Endothelial cell (in vitro differentiated cells): Measurements from ENCODE around the gene DHCR7. TPM values are rescaled to one million over a fixed set of nuclear protein-coding genes. Genes with fewer than 3 reads are reported as not detected.

Experiments
- DNase-seq: peaks from one replicate; pipeline ENCODE4 v3.0.0; 2021; ENCODE audit warnings: low spot score
- H3K27ac Mint-ChIP-seq: one replicate; pipeline ENCODE4 v1.8.0; 2021; ENCODE audit warnings: mixed read lengths, inconsistent platforms; ENCODE audit not compliant: unreplicated experiment
- H3K27me3 Mint-ChIP-seq: one replicate; pipeline ENCODE4 v1.8.0; 2021; ENCODE audit warnings: mild to moderate bottlenecking, moderate library complexity, mixed read lengths, inconsistent platforms; ENCODE audit not compliant: unreplicated experiment
- H3K36me3 Mint-ChIP-seq: one replicate; pipeline ENCODE4 v1.8.0; 2021; ENCODE audit warnings: mild to moderate bottlenecking, low read depth, mixed read lengths, inconsistent platforms; ENCODE audit not compliant: unreplicated experiment
- H3K4me1 Mint-ChIP-seq: one replicate; pipeline ENCODE4 v1.8.0; 2021; ENCODE audit warnings: mild to moderate bottlenecking, mixed read lengths, inconsistent platforms; ENCODE audit not compliant: unreplicated experiment
- H3K4me3 Mint-ChIP-seq: one replicate; pipeline ENCODE4 v1.8.0; 2021; ENCODE audit warnings: mild to moderate bottlenecking, mixed read lengths, inconsistent platforms; ENCODE audit not compliant: unreplicated experiment
- H3K9me3 Mint-ChIP-seq: one replicate; pipeline ENCODE4 v1.8.0; 2021; ENCODE audit warnings: mixed read lengths, inconsistent platforms; ENCODE audit not compliant: unreplicated experiment
- CTCF ChIP-seq: fragments of 200-600 bp; sonication (generic); IDR thresholded peaks from one replicate; pipeline ENCODE4 v1.5.0; 2021; ENCODE audit warnings: antibody characterized with exemption; ENCODE audit not compliant: unreplicated experiment
- total RNA-seq: library from RNA; stranded (reverse); fragmentation: NEBNext Ultra II Directional; extraction: Animal tissue kit (Norgen Biotek cat#: 25700); gene quantifications from one replicate; pipeline ENCODE4 v1.2.1, GENCODE V29; 2021; ENCODE audit not compliant: unreplicated experiment

DHCR7 gene
- total RNA-seq, 1 donor from 2014 or later = 130 TPM

- Mint-ChIP-seq H3K9me3 (no peaks in the 10 kb centered on the region), H3K4me1 (peaks cover 7% of the 10 kb centered on the region), H3K36me3 (peaks cover 58% of the 10 kb centered on the region), H3K27ac (no peak overlapping the region), H3K4me3 (peak overlapping the region; percentile 19), H3K27me3 (peaks cover 4% of the 10 kb centered on the region)
- DNase-seq = no peak
- TF ChIP-seq CTCF = no peak
Observed at GRCh38 chr11:71467164-71467563, 19.0 kb upstream of the DHCR7 start.

GRCh38 chr11:71466358-71466757, 18.2 kb upstream of the DHCR7 start:
- DNase-seq = no peak
- peaks cover 5% of the 10 kb centered on the region for H3K4me1 Mint-ChIP-seq
- no peak overlapping the region for H3K4me3 Mint-ChIP-seq
- peaks cover 55% of the 10 kb centered on the region for H3K36me3 Mint-ChIP-seq
- no peak overlapping the region for H3K27ac Mint-ChIP-seq
- peaks cover 5% of the 10 kb centered on the region for H3K27me3 Mint-ChIP-seq
- TF ChIP-seq CTCF = no peak
- H3K9me3 Mint-ChIP-seq = no peaks in the 10 kb centered on the region

- peaks cover 5% of the 10 kb centered on the region for H3K27me3 Mint-ChIP-seq
- peak overlapping the region; percentile 56 for H3K4me3 Mint-ChIP-seq
- no peak for DNase-seq
- H3K27ac Mint-ChIP-seq = no peak overlapping the region
- no peak for TF ChIP-seq CTCF
- peaks cover 5% of the 10 kb centered on the region for H3K4me1 Mint-ChIP-seq
- no peaks in the 10 kb centered on the region for H3K9me3 Mint-ChIP-seq
- peaks cover 65% of the 10 kb centered on the region for H3K36me3 Mint-ChIP-seq
Observed at GRCh38 chr11:71465054-71465453, 16.9 kb upstream of the DHCR7 start.

DNA sequence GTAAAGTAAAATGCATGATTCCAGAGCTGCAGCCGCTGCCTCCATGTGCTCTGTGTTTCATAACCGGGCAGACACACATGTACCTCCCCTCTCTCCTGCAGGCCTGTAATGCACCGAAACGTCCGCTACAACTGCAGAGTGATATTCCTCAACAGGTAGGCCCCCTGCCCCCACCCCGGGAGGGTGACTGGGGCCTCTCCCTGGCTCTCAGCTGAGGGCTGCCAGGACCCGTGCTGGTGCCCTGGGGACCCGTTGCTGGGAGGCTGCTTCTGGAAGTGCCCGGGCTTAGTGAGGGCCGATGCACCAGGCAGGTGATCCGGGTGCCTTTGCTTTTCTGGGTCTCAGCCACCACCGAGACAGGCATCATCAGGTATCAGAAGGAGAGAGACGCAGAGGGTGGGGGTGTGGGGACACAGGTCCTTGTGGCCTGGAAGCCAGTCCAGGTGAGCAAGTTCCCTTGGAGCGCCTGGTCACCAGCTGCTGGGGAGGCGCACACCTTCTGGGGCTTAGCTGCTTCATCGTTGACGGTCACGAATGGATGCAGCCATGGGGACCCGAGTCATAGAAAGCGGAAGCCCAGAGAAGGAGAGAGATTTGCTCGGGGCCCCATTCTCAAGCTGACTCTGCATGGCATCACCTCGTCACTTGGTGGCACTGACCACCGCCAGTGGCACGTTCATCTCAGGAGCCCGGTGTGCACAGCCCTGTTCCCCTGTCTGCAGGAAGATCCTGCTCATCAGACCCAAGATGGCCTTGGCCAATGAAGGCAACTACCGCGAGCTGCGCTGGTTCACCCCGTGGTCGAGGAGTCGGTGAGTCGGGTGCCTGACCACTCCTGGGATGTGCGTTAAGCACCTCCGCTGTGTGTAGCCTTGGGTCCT, 15.4 kb upstream of the DHCR7 start:
- no peak for TF ChIP-seq CTCF
- H3K27ac Mint-ChIP-seq = no peak overlapping the region

DNA sequence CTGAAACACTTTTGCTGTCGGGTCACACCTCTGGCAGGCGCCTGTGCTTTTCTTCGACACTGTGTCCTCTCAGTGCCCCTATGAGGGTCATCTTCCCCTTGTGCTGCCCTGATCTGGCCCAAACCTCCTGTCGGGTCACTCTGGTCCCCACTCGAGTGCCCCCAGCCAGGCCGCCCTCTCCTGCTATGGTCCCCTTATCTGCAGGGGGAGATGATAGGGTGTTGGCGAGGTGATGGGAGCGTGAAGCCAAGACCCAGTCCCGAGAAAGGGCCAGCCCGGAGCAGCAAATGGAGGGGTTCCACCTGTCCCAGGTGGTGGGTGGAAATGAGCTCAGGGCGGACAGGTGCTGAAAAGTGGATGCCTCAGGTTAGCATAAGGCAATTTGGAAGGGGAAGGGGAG, 14.5 kb upstream of the DHCR7 start:
- no peak for DNase-seq
- no peak overlapping the region for H3K4me3 Mint-ChIP-seq
- H3K9me3 Mint-ChIP-seq = no peaks in the 10 kb centered on the region
- H3K27me3 Mint-ChIP-seq = peaks cover 7% of the 10 kb centered on the region
- H3K36me3 Mint-ChIP-seq = peaks cover 59% of the 10 kb centered on the region
- TF ChIP-seq CTCF = no peak
- H3K4me1 Mint-ChIP-seq = peaks cover 5% of the 10 kb centered on the region
- no peak overlapping the region for H3K27ac Mint-ChIP-seq

More for the DNA sequence above, 15.4 kb upstream of the DHCR7 start:
- H3K27me3 Mint-ChIP-seq = peaks cover 5% of the 10 kb centered on the region
- H3K36me3 Mint-ChIP-seq = peaks cover 63% of the 10 kb centered on the region
- H3K4me1 Mint-ChIP-seq = peaks cover 5% of the 10 kb centered on the region
- no peak overlapping the region for H3K4me3 Mint-ChIP-seq
- DNase-seq = no peak
- H3K9me3 Mint-ChIP-seq = no peaks in the 10 kb centered on the region
